CD4-positive, alpha-beta T cell (primary cell): ENCODE data around the gene PGRMC2. TPM values are rescaled to one million over a fixed set of nuclear protein-coding genes. Genes with fewer than 3 reads are reported as not detected.

Experiments
- ATAC-seq: fragments of 200-7000 bp; cut with Tn5 transposase; one replicate; pipeline ENCODE4 v1.10.0; 2022; ENCODE audit warnings: mild to moderate bottlenecking; ENCODE audit not compliant: poor library complexity
- CTCF ChIA-PET: fragments of 350-600 bp; sonication (Branson Sonifier 250); formaldehyde crosslinking; loops from one replicate; lab custom pipeline; 2021; ENCODE audit warnings: antibody characterized with exemption, inconsistent platforms; lab: Charles Lee
- POLR2A ChIA-PET: fragments of 350-600 bp; sonication (Branson Sonifier 250); formaldehyde crosslinking; loops from one replicate; lab custom pipeline; 2021; ENCODE audit warnings: antibody characterized with exemption, inconsistent platforms; lab: Charles Lee
- DNase-seq, 14 experiments: peaks; one replicate each; pipeline ENCODE4 v3.0.0-alpha.2; 2013 to 2020; ENCODE audit warnings: mixed read lengths in 2 of 14
- H3K27ac ChIP-seq, 2 donors: one replicate each; pipeline versions ENCODE4 v1.5.1 to v1.7.0; 2013; ENCODE audit warnings: low read length in 2 of 2, low read depth in 1 of 2, mild to moderate bottlenecking in 1 of 2
- H3K27me3 ChIP-seq, 2 experiments: 1 replicate in 1 of 2; 2 replicates in 1 of 2; pipeline versions ENCODE4 v1.6.1 to v1.7.0; 2013; ENCODE audit warnings: low read length in 2 of 2, control low read depth in 1 of 2, mild to moderate bottlenecking in 1 of 2, moderate library complexity in 1 of 2; ENCODE audit not compliant: insufficient read depth in 2 of 2, control insufficient read depth in 1 of 2
- H3K36me3 ChIP-seq: one replicate; pipeline ENCODE4 v1.6.1; 2013; ENCODE audit warnings: low read length, control low read depth; ENCODE audit not compliant: insufficient read depth
- H3K4me1 ChIP-seq: one replicate; pipeline ENCODE4 v1.6.1; 2013; ENCODE audit warnings: low read length, control low read depth; ENCODE audit not compliant: insufficient read depth
- H3K4me3 ChIP-seq: one replicate; pipeline ENCODE4 v1.5.1; 2013; ENCODE audit warnings: mild to moderate bottlenecking, low read length, moderate library complexity
- H3K9me3 ChIP-seq, 2 experiments: 1 replicate in 1 of 2; 2 replicates in 1 of 2; pipeline versions ENCODE4 v1.6.1 to v1.7.0; 2013; ENCODE audit warnings: low read length in 2 of 2, mild to moderate bottlenecking in 2 of 2, control low read depth in 1 of 2, moderate library complexity in 1 of 2; ENCODE audit not compliant: control insufficient read depth in 1 of 2, insufficient read depth in 1 of 2
- H3K27ac Mint-ChIP-seq: one replicate; pipeline ENCODE4 v1.8.0; 2020; ENCODE audit warnings: mixed read lengths
- H3K27me3 Mint-ChIP-seq: one replicate; pipeline ENCODE4 v1.8.0; 2021; ENCODE audit warnings: mixed read lengths
- H3K36me3 Mint-ChIP-seq: one replicate; pipeline ENCODE4 v1.8.0; 2021; ENCODE audit warnings: low read depth, mixed read lengths
- H3K4me1 Mint-ChIP-seq: one replicate; pipeline ENCODE4 v1.8.0; 2021; ENCODE audit warnings: low read depth, mixed read lengths
- H3K4me3 Mint-ChIP-seq: one replicate; pipeline ENCODE4 v1.8.0; 2020; ENCODE audit warnings: mild to moderate bottlenecking, mixed read lengths
- H3K9me3 Mint-ChIP-seq: one replicate; pipeline ENCODE4 v1.8.0; 2020; ENCODE audit warnings: mixed read lengths
- intact Hi-C, 2 experiments: fragments of 100-400 bp; cut with DNase I in 1 of 2; cut with micrococcal nuclease in 1 of 2; formaldehyde crosslinking; loops; one replicate each; pipeline versions ENCODE4 v1.15.1 to v1.9.0; 2023 to 2025; cut with DNase I, micrococcal nuclease
- total RNA-seq, 174 experiments: library from RNA in 2 of 174; stranded (reverse) in 2 of 174; gene quantifications; one replicate each; pipeline ENCODE4 v1.2.3 and lab custom pipeline; 2021 to 2026
- TF ChIP-seq, protein P1 (sequence below): fragments of 200-600 bp; IDR thresholded peaks from one replicate; pipeline ENCODE4 v1.8.0; 2022; ENCODE audit warnings: antibody characterized with exemption, mild to moderate bottlenecking

Gene PGRMC2
- total RNA-seq, 2 experiments from 2014 or later: 92.8 to 99.9 TPM

DNA sequence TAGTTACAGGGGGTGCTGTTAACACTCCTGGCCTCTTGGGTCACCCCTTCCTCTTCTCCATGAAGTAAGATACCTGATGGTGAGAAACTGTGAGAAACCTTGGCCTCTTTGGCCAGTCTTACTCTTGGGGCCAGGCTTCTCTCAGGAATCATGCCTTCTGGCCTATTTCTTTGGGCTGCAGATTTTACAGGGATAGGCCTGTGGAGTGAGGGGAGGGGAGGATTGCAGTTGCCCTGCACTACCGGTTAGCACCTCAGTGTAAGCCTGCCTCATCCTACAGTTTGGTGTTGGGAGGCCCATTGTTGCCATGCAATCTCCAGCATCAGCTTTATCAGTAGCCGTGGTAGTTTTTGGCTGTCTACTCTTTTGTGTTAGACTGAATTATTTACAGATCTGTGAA, 7.6 kb upstream of the PGRMC2 start:
- Histone ChIP-seq H3K9me3 (no peaks in the 10 kb centered on the region), H3K36me3 (no peaks in the 10 kb centered on the region), H3K4me3 (no peak overlapping the region), H3K4me1 (no peaks in the 10 kb centered on the region), H3K27me3 (no peaks in the 10 kb centered on the region), H3K27ac (no peak overlapping the region)
- TF ChIP-seq, protein P1, sequence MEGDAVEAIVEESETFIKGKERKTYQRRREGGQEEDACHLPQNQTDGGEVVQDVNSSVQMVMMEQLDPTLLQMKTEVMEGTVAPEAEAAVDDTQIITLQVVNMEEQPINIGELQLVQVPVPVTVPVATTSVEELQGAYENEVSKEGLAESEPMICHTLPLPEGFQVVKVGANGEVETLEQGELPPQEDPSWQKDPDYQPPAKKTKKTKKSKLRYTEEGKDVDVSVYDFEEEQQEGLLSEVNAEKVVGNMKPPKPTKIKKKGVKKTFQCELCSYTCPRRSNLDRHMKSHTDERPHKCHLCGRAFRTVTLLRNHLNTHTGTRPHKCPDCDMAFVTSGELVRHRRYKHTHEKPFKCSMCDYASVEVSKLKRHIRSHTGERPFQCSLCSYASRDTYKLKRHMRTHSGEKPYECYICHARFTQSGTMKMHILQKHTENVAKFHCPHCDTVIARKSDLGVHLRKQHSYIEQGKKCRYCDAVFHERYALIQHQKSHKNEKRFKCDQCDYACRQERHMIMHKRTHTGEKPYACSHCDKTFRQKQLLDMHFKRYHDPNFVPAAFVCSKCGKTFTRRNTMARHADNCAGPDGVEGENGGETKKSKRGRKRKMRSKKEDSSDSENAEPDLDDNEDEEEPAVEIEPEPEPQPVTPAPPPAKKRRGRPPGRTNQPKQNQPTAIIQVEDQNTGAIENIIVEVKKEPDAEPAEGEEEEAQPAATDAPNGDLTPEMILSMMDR: no peak
- H3K9me3 Mint-ChIP-seq: no peaks in the 10 kb centered on the region
- ChIA-PET POLR2A (no interaction called here), CTCF (interaction anchor here (0.7 kb wide), 1 partner anchor 49 kb away, joined by 3 read pairs; no protein-coding TSS in a partner anchor)
- no peak overlapping the region for H3K4me3 Mint-ChIP-seq
- no peak overlapping the region for H3K27ac Mint-ChIP-seq
- intact Hi-C loops: no loop called here
- peaks cover 4% of the 10 kb centered on the region for H3K4me1 Mint-ChIP-seq
- ATAC-seq: no peak
- H3K27me3 Mint-ChIP-seq: no peaks in the 10 kb centered on the region
- H3K36me3 Mint-ChIP-seq: peaks cover 27% of the 10 kb centered on the region
- DNase-seq: no peak

DNA sequence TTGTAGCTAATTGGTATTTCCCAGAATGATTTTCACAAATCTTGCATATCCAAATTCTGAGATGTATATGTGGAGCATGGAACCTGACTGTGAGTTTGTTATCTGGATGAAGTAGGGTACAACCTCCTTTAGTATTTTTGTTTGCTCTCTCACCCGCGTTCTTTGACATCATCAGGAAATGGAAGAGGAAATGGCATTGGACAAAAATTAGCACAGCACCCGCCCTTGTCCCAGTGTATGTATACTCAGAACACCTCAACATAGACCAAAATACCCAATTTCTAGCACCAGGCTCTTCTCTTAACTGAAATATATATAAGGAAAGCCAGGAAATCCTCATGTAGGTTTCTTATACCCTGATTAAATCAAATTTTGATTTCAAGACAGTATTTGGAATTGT, 6.9 kb upstream of the PGRMC2 start:
- H3K27me3 ChIP-seq: no peaks in the 10 kb centered on the region
- no peaks in the 10 kb centered on the region for H3K9me3 Mint-ChIP-seq
- TF ChIP-seq, protein P1: no peak
- POLR2A ChIA-PET: no interaction called here
- no peak overlapping the region for H3K27ac ChIP-seq
- H3K4me1 ChIP-seq: no peaks in the 10 kb centered on the region
- H3K36me3 Mint-ChIP-seq: peaks cover 27% of the 10 kb centered on the region
- CTCF ChIA-PET: interaction anchor here (0.7 kb wide), 1 partner anchor 48 kb away, joined by 3 read pairs; no protein-coding TSS in a partner anchor
- H3K27me3 Mint-ChIP-seq: no peaks in the 10 kb centered on the region
- H3K4me3 ChIP-seq: no peak overlapping the region
- H3K36me3 ChIP-seq: no peaks in the 10 kb centered on the region
- H3K9me3 ChIP-seq: no peaks in the 10 kb centered on the region
- no peak overlapping the region for H3K4me3 Mint-ChIP-seq
- H3K27ac Mint-ChIP-seq: no peak overlapping the region
- H3K4me1 Mint-ChIP-seq: peaks cover 7% of the 10 kb centered on the region
- DNase-seq (no peak), ATAC-seq (no peak)
- intact Hi-C loops: no loop called here

DNA sequence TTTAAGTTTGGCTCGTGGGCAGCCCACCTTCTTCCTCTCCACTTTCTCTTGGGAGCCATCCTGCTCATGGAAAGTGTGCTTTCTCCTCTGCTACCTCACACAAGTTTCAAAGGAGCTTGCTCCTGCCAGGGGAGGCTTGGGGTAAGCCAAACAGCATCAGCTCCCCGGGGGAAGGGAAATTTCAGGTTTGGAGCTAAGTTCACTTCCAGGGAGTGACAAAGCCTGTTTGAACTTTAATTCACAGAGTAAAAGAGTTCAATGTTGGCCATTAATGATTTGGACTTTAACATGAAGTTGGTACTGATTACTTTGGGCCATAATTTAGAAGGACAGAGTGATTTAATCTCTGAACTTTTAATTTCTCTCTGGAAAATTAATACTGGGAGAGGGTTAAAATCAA, 4.7 kb upstream of the PGRMC2 start:
- TF ChIP-seq, protein P1: no peak
- Histone ChIP-seq H3K4me3 (no peak overlapping the region), H3K27ac (no peak overlapping the region), H3K36me3 (no peaks in the 10 kb centered on the region), H3K4me1 (peaks cover 10% of the 10 kb centered on the region), H3K9me3 (no peaks in the 10 kb centered on the region), H3K27me3 (no peaks in the 10 kb centered on the region)
- Mint-ChIP-seq H3K9me3 (no peaks in the 10 kb centered on the region), H3K36me3 (peaks cover 19% of the 10 kb centered on the region), H3K27me3 (no peaks in the 10 kb centered on the region), H3K27ac (no peak overlapping the region), H3K4me3 (no peak overlapping the region), H3K4me1 (peaks cover 15% of the 10 kb centered on the region)
- intact Hi-C loops: no loop called here
- no peak for DNase-seq
- ChIA-PET POLR2A (no interaction called here), CTCF (interaction anchor here (0.6 kb wide), 1 partner anchor 537 kb away, joined by 3 read pairs; no protein-coding TSS in a partner anchor)
- no peak for ATAC-seq
